ENCODE measurements around the gene CDH4. TPM values are rescaled to one million over a fixed set of nuclear protein-coding genes. Genes with fewer than 3 reads are reported as not detected.

The CDH4 gene
- total and polyA plus RNA-seq, 2 of the 8 experiments (the other 6 are each of a cell fraction or from before 2014, with no cell fraction given), result 4.3 to 7.9 TPM

- TF ChIP-seq ATF2 (IDR thresholded peaks at IDR 0.05; ENCODE audit: low read length) (no peak), RFX5 (IDR thresholded peaks at IDR 0.05; ENCODE audit: borderline replicate concordance, low read depth, low read length) (no peak), USF2 (IDR thresholded peaks at IDR 0.05; ENCODE audit: low read length) (no peak), KDM1A (IDR thresholded peaks at IDR 0.05; ENCODE audit: borderline replicate concordance, low read length) (no peak)
These were observed 616.5 kb downstream of the CDH4 start (continued) for GRCh38 chr20:61868466-61869090.

Measured in H1 (cell line).